Measurements from ENCODE around the gene FOXK2. TPM values are rescaled to one million over a fixed set of nuclear protein-coding genes. Genes with fewer than 3 reads are reported as not detected.
"Not testable (repeated sequence)": the region's sequence is repeated elsewhere in the genome, so short reads cannot be mapped to it uniquely, and the experiment has no call there.

FOXK2 gene
- total RNA-seq, 4 donors from 2014 or later, result 35.8 to 61.0 (median 38.4) TPM

DNA sequence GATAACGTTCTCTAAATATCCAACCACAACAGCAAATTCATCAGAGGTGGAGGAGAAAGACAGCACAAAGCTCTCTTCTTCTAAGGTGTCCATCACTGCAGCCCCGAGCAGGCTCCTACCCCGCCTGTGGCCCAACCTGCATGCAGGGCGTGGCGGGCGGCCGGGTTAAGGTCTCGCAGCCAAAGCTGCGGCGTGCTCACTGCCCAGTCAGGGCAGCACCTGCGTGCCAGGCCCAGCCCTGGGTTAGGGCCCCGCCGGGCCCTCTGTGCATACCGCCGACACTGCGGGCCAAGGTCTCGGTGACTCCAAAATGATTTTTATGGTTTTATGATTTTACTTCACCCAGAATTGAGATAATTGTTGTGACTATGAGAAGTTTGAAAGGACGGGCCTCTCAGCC lies 57.8 kb downstream of the FOXK2 start:
- TF ChIP-seq, protein P1, sequence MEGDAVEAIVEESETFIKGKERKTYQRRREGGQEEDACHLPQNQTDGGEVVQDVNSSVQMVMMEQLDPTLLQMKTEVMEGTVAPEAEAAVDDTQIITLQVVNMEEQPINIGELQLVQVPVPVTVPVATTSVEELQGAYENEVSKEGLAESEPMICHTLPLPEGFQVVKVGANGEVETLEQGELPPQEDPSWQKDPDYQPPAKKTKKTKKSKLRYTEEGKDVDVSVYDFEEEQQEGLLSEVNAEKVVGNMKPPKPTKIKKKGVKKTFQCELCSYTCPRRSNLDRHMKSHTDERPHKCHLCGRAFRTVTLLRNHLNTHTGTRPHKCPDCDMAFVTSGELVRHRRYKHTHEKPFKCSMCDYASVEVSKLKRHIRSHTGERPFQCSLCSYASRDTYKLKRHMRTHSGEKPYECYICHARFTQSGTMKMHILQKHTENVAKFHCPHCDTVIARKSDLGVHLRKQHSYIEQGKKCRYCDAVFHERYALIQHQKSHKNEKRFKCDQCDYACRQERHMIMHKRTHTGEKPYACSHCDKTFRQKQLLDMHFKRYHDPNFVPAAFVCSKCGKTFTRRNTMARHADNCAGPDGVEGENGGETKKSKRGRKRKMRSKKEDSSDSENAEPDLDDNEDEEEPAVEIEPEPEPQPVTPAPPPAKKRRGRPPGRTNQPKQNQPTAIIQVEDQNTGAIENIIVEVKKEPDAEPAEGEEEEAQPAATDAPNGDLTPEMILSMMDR (IDR thresholded peaks at IDR 0.05), result no peak
- no peak for DNase-seq (ENCODE audit: low spot score)
- no peak for ATAC-seq (ENCODE audit: low FRiP score)

DNA sequence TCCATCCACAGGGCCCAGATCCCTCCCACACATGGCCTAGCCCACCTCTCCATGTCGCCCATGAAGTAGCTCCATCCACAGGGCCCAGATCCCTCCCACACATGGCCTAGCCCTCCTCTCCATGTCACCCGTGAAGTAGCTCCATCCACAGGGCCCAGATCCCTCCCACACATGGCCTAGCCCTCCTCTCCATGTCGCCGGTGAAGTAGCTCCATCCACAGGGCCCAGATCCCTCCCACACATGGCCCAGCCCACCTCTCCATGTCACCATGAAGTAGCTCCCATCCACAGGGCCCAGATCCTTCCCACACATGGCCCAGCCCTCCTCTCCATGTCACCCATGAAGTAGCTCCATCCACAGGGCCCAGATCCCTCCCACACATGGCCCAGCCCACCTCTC lies 60.4 kb downstream of the FOXK2 start:
- DNase-seq (ENCODE audit: low spot score); ATAC-seq (ENCODE audit: low FRiP score): not testable (repeated sequence)

DNA sequence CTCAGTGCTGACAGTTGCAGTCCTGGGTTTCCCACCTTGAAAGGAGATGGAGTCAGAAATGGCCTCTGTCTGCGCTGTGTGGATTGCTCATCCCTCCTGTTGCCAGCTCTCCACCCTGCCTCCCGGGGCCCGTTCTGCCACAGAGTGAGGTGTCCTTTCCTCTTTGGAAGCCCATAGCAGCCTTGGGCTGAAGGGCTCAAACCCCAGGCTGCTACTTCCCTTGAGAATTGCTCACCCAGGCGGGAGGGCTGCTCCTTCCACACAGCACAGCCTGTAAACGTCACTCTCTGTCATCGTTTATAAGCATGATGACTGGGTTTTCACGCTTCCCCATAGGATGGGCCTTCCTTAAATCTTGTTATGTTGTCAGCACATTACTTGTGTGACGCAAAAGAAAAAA lies 62.7 kb downstream of the FOXK2 start:
- DNase-seq (ENCODE audit: low spot score) (no peak), ATAC-seq (ENCODE audit: low FRiP score) (no peak)
- TF ChIP-seq, protein P1 (IDR thresholded peaks at IDR 0.05), result no peak

DNA sequence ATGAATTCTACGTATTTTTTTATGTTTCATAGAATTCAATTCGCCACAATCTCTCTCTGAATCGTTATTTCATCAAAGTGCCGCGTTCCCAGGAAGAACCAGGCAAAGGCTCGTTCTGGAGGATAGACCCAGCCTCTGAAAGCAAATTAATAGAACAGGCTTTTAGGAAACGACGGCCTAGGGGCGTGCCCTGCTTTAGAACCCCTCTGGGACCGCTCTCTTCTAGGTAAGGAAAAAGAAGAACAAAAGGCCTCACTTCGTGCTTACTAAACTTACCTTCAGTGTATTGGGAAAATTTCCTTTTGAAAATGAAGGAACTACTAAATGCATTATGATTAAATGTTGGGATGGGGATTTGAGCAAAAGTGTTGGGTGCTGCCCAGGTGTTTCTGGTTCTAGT lies 63.2 kb downstream of the FOXK2 start:
- ATAC-seq (ENCODE audit: low FRiP score), result no peak
- TF ChIP-seq, protein P1 (IDR thresholded peaks at IDR 0.05), result no peak
- DNase-seq (ENCODE audit: low spot score), result no peak

DNA sequence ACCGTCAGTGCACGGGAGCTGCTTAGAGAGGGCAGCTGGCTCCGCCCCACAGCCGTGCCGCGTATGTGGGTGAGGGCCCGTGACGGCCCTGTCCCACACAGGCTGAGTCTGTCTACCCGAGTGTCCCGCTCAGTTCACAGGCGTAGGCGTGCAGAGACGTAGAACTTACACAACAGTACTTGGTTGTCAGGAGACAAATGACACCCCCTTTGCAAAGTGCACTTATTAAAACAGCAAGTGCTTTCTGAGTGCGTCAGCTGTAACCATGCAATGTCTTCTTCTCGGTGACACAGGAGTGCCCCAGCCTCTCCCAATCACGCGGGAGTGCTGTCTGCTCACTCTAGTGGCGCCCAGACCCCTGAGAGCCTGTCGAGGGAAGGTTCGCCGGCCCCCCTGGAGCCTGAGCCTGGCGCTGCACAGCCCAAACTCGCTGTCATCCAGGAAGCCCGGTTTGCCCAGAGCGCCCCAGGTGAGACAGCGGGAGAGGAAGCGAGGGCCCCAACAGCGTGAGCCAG lies 64.2 kb downstream of the FOXK2 start:
- DNase-seq (ENCODE audit: low spot score) (no peak), ATAC-seq (ENCODE audit: low FRiP score) (no peak)
- TF ChIP-seq, protein P1 (IDR thresholded peaks at IDR 0.05), result no peak

DNA sequence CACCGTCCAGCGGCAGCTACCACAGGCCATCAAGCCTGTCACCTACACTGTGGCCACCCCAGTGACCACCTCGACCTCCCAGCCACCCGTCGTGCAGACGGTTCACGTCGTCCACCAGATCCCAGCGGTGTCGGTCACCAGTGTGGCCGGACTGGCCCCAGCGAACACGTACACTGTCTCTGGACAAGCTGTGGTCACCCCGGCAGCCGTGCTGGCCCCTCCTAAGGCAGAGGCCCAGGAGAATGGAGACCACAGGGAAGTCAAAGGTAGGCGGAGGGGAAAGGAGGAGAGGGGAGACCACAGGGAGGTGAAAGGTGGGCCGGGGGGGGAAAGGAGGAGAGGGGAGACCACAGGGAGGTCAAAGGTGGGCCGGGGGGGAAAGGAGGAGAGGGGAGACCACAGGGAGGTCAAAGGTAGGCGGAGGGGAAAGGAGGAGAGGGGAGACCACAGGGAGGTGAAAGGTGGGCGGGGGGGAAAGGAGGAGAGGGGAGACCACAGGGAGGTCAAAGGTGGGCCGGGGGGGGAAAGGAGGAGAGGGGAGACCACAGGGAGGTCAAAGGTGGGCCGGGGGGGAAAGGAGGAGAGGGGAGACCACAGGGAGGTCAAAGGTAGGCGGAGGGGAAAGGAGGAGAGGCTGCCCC lies 66.5 kb downstream of the FOXK2 start:
- not testable (repeated sequence) for DNase-seq (ENCODE audit: low spot score); ATAC-seq (ENCODE audit: low FRiP score)

DNA sequence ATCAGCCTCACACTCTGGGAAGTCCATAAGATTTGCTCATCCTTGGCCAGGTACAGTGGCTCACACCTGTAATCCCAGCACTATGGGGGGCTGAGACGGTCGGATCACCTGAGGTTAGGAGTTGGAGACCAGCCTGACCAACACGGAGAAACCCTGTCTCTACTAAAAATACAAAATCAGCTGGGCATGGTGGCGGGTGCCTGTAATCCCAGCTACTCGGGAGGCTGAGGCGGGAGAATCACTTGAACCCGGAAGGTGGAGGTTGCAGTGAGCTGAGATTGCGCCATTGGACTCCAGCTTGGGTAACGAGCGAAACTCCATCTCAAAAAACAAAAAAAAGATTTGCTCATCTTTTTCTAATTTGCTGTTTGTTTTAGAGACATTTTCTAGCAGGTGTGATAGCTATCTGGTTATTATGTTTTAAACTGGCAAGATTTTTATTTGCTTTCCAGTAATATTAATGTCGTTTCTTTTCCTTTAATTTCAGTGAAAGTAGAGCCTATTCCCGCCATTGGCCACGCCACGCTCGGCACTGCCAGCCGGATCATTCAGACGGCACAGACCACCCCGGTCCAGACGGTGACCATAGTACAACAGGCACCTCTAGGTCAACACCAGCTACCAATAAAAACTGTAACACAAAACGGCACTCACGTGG lies 67.2 kb downstream of the FOXK2 start:
- TF ChIP-seq, protein P1 (IDR thresholded peaks at IDR 0.05), result no peak

More for the DNA sequence above, 67.2 kb downstream of the FOXK2 start:
- DNase-seq (ENCODE audit: low spot score) (no peak), ATAC-seq (ENCODE audit: low FRiP score) (no peak)
